HCT116 (cell line): ENCODE results near the gene PGRMC1. TPM values are rescaled to one million over a fixed set of nuclear protein-coding genes. Genes with fewer than 3 reads are reported as not detected.
"Not testable (repeated sequence)": the region's sequence is repeated elsewhere in the genome, so short reads cannot be mapped to it uniquely, and the experiment has no call there.

ENCODE experiments used
- ATAC-seq: fragments of 200-7000 bp; cut with Tn5 transposase; 2 replicates; pipeline ENCODE4 v1.9.1; 2020; ENCODE audit warnings: mild to moderate bottlenecking, moderate library complexity
- BruUV-seq: library from RNA; stranded (reverse); fragments of 400-500 nt; replicated peaks from 2 replicates; lab custom pipeline; 2021; lab: Mats Ljungman, UMichigan
- CTCF ChIA-PET: fragments of 300-600 bp; sonication (Branson Sonifier 250); formaldehyde crosslinking; loops from one replicate; lab custom pipeline; 2021; ENCODE audit warnings: antibody characterized with exemption; lab: Charles Lee
- POLR2A ChIA-PET: fragments of 300-600, 350-600 bp; sonication (Branson Sonifier 250); formaldehyde crosslinking; loops from one replicate; lab custom pipeline; 2021; ENCODE audit warnings: antibody characterized with exemption; lab: Charles Lee
- RAD21 ChIA-PET, 2 experiments: fragments of 300-600 bp; sonication (Branson Sonifier 250); formaldehyde crosslinking; loops; one replicate each; lab custom pipeline; 2023; ENCODE audit warnings: low total read pairs in 2 of 2; ENCODE audit not compliant: uncharacterized antibody in 2 of 2, unreplicated experiment in 2 of 2, low non-redundant PET in 1 of 2; lab: Charles Lee
- DNase-seq: peaks from one replicate; pipeline ENCODE4 v3.0.0-alpha.2; 2010; ENCODE audit warnings: low read depth, low spot score
- H2AFZ ChIP-seq: fragments of 200-600 bp; shearing (Covaris generic), sonication (generic); 2 replicates; pipeline ENCODE4 v1.6.1; 2017; ENCODE audit warnings: low read depth, mixed run types, mixed read lengths, antibody characterized with exemption, low read length; ENCODE audit not compliant: poor library complexity, severe bottlenecking
- H3K27ac ChIP-seq: 2 replicates; pipeline ENCODE4 v1.5.1; 2012; ENCODE audit warnings: low read depth, low read length
- H3K27me3 ChIP-seq: fragments of 200-600 bp; sonication (generic); 2 replicates; pipeline ENCODE4 v1.6.1; 2016; ENCODE audit warnings: mixed run types, low read length, mixed read lengths; ENCODE audit not compliant: insufficient read depth
- H3K36me3 ChIP-seq, 2 experiments: fragments of 200-500 bp in 1 of 2; fragments of 200-600 bp in 1 of 2; sonication (Bioruptor generic) in 1 of 2; sonication (generic) in 1 of 2; 2 replicates each; pipeline versions ENCODE4 v1.5.1 to v1.6.1; 2014 to 2016; ENCODE audit warnings: low read length in 2 of 2, inconsistent platforms in 1 of 2, mixed read lengths in 1 of 2, mixed run types in 1 of 2; ENCODE audit not compliant: insufficient read depth in 2 of 2, control insufficient read depth in 1 of 2
- H3K4me1 ChIP-seq, 2 experiments: fragments of 200-600 bp in 1 of 2; sonication (generic) in 1 of 2; 2 replicates each; pipeline versions ENCODE4 v1.5.1 to v1.6.1; 2012 to 2017; ENCODE audit warnings: low read length in 2 of 2, inconsistent platforms in 1 of 2, mild to moderate bottlenecking in 1 of 2, mixed read lengths in 1 of 2, mixed run types in 1 of 2, moderate library complexity in 1 of 2; ENCODE audit not compliant: insufficient read depth in 2 of 2, control insufficient read depth in 1 of 2
- H3K4me2 ChIP-seq: fragments of 200-600 bp; sonication (generic); 2 replicates; pipeline ENCODE4 v1.6.1; 2017; ENCODE audit warnings: mixed run types, low read length, mixed read lengths
- H3K4me3 ChIP-seq, 2 experiments: fragments of 200-600 bp in 1 of 2; sonication (generic) in 1 of 2; replicated peaks in 1 of 2; 2 replicates each; pipeline ENCODE4 v1.5.1; 2011 to 2016; ENCODE audit warnings: low read length in 2 of 2, control low read depth in 1 of 2, low read depth in 1 of 2, mild to moderate bottlenecking in 1 of 2, mixed read lengths in 1 of 2, mixed run types in 1 of 2
- H3K79me2 ChIP-seq: fragments of 200-600 bp; sonication (generic); 2 replicates; pipeline ENCODE4 v1.6.1; 2017; ENCODE audit warnings: mild to moderate bottlenecking, mixed run types, low read length, moderate library complexity, mixed read lengths; ENCODE audit not compliant: insufficient read depth
- H3K9ac ChIP-seq: fragments of 200-600 bp; sonication (generic); 2 replicates; pipeline ENCODE4 v1.6.1; 2016; ENCODE audit warnings: low read length, mixed read lengths
- H3K9me2 ChIP-seq: fragments of 200-600 bp; sonication (generic), shearing (Covaris generic); 2 replicates; pipeline ENCODE4 v1.6.1; 2017; ENCODE audit warnings: mixed run types, mild to moderate bottlenecking, moderate library complexity; ENCODE audit not compliant: insufficient read depth
- H3K9me3 ChIP-seq, 2 experiments: fragments of 200-500 bp in 1 of 2; fragments of 200-600 bp in 1 of 2; sonication (Bioruptor generic) in 1 of 2; sonication (generic) in 1 of 2; 2 replicates each; pipeline ENCODE4 v1.6.1; 2014 to 2017; ENCODE audit warnings: low read length in 2 of 2, mixed read lengths in 2 of 2, inconsistent platforms in 1 of 2, low read depth in 1 of 2, mild to moderate bottlenecking in 1 of 2, mixed run types in 1 of 2, moderate library complexity in 1 of 2; ENCODE audit not compliant: control insufficient read depth in 1 of 2, insufficient read depth in 1 of 2
- H4K20me1 ChIP-seq: fragments of 200-600 bp; sonication (generic), shearing (Covaris generic); 2 replicates; pipeline ENCODE4 v1.6.1; 2017; ENCODE audit warnings: mixed run types, mild to moderate bottlenecking, moderate library complexity; ENCODE audit not compliant: insufficient read depth
- CBX3 ChIP-seq: IDR thresholded peaks from 2 replicates; pipeline ENCODE4 v1.6.1; 2012; ENCODE audit warnings: low read depth
- CEBPB ChIP-seq: IDR thresholded peaks from 2 replicates; pipeline ENCODE4 v1.6.1; 2012; ENCODE audit warnings: low read depth
- EGR1 ChIP-seq: IDR thresholded peaks from 2 replicates; pipeline ENCODE4 v1.6.1; 2012; ENCODE audit warnings: low read depth
- ELF1 ChIP-seq: IDR thresholded peaks from 2 replicates; pipeline ENCODE4 v1.6.1; 2012; ENCODE audit warnings: low read depth, borderline replicate concordance
- EZH2 ChIP-seq: fragments of 200-600 bp; sonication (generic); IDR thresholded peaks from 2 replicates; pipeline ENCODE4 v1.6.1; 2017; ENCODE audit warnings: antibody characterized with exemption, mixed run types
- EZH2phosphoT487 ChIP-seq: fragments of 200-600 bp; IDR thresholded peaks from 2 replicates; pipeline ENCODE4 v1.6.1; 2018; ENCODE audit warnings: antibody characterized with exemption, borderline replicate concordance
- FOSL1 ChIP-seq: IDR thresholded peaks from 2 replicates; pipeline ENCODE4 v1.6.1; 2012; ENCODE audit warnings: low read depth
- MAX ChIP-seq: IDR thresholded peaks from 2 replicates; pipeline ENCODE4 v1.6.1; 2012
- POLR2AphosphoS5 ChIP-seq: IDR thresholded peaks from 2 replicates; pipeline ENCODE4 v1.6.1; 2011; ENCODE audit warnings: mild to moderate bottlenecking, low read depth, low read length, moderate library complexity
- SIN3A ChIP-seq: IDR thresholded peaks from 2 replicates; pipeline ENCODE4 v1.6.1; 2012; ENCODE audit warnings: low read depth
- SP1 ChIP-seq: IDR thresholded peaks from 2 replicates; pipeline ENCODE4 v1.6.1; 2012; ENCODE audit warnings: low read depth
- ZFX ChIP-seq: fragments of 450-650 bp; IDR thresholded peaks from 2 replicates; pipeline ENCODE4 v1.6.1; 2017
- ZNF274 ChIP-seq: fragments of 200-500 bp; sonication (Bioruptor generic); IDR thresholded peaks from 2 replicates; pipeline ENCODE4 v1.6.1; 2014; ENCODE audit warnings: mild to moderate bottlenecking, low read depth, low read length, inconsistent platforms
- intact Hi-C: fragments of 100-400 bp; cut with micrococcal nuclease; formaldehyde crosslinking; loops from 2 replicates; pipeline ENCODE4 v1.10.0; 2022
- total RNA-seq: library from RNA; stranded (reverse); gene quantifications from one replicate; pipeline ENCODE4 v1.2.1, GENCODE V29; 2021; ENCODE audit not compliant: unreplicated experiment
- TF ChIP-seq, protein P1 (sequence below), 3 experiments: fragments of 200-600 bp in 1 of 3; sonication (generic) in 1 of 3; IDR thresholded peaks in 2 of 3; conservative IDR thresholded peaks in 1 of 3; 2 replicates each; pipeline ENCODE4 v1.5.1; 2012 to 2017; ENCODE audit warnings: low read depth in 2 of 3, low read length in 2 of 3, antibody characterized with exemption in 1 of 3, borderline replicate concordance in 1 of 3, control low read depth in 1 of 3, mild to moderate bottlenecking in 1 of 3, mixed read lengths in 1 of 3, mixed run types in 1 of 3, moderate library complexity in 1 of 3; ENCODE audit not compliant: insufficient read depth in 1 of 3

The PGRMC1 gene
- total RNA-seq, 1 experiment from 2014 or later, result 81.6 TPM

DNA sequence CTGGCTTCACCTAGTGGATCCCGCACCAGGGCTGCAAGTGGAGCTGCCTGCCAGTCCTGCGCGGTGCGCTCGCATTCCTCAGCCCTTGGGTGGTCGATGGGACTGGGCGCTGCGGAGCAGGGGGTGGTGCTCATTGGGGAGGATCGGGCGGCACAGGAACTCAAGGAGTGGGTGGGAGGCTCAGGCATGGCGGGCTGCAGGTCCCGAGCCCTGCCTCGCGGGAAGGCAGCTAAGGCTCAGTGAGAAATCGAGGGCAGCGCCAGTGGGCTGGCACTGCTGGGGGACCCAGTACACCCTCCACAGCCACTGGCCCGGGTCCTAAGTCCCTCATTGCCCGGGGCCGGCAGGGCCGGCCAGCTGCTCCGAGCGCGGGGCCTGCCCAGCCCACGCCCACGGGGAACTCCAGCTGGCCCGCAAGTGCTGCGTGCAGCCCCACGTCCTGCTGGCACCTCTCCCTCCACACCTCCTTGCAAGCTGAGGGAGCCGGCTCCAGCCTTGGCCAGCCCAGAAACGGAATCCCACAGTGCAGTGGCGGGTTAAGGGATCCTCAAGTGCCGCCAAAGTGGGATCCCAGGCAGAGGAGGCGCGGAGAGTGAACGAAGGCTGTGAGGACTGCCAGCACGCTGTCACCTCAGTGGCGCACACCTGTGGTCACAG, 27.6 kb upstream of the PGRMC1 start:
- CTCF ChIA-PET, result no interaction called here
- no peaks in the 10 kb centered on the region for H3K27me3 ChIP-seq
- H3K4me1 ChIP-seq, result no peaks in the 10 kb centered on the region
- H3K79me2 ChIP-seq, result no peaks in the 10 kb centered on the region
- no peak overlapping the region for H3K4me2 ChIP-seq
- RAD21 ChIA-PET, result no interaction called here
- H3K27ac ChIP-seq, result no peak overlapping the region
- no peak for TF ChIP-seq EGR1
- no peak for TF ChIP-seq POLR2AphosphoS5
- TF ChIP-seq ELF1, result no peak
- TF ChIP-seq SIN3A, result no peak
- TF ChIP-seq CBX3, result no peak
- TF ChIP-seq ZNF274, result no peak
- no peak for TF ChIP-seq MAX
- no peak for TF ChIP-seq FOSL1
- no peak for TF ChIP-seq SP1
- no peak for TF ChIP-seq EZH2phosphoT487
- TF ChIP-seq EZH2, result no peak
- TF ChIP-seq CEBPB, result no peak
- TF ChIP-seq, protein P1, sequence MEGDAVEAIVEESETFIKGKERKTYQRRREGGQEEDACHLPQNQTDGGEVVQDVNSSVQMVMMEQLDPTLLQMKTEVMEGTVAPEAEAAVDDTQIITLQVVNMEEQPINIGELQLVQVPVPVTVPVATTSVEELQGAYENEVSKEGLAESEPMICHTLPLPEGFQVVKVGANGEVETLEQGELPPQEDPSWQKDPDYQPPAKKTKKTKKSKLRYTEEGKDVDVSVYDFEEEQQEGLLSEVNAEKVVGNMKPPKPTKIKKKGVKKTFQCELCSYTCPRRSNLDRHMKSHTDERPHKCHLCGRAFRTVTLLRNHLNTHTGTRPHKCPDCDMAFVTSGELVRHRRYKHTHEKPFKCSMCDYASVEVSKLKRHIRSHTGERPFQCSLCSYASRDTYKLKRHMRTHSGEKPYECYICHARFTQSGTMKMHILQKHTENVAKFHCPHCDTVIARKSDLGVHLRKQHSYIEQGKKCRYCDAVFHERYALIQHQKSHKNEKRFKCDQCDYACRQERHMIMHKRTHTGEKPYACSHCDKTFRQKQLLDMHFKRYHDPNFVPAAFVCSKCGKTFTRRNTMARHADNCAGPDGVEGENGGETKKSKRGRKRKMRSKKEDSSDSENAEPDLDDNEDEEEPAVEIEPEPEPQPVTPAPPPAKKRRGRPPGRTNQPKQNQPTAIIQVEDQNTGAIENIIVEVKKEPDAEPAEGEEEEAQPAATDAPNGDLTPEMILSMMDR (IDR thresholded peaks at IDR 0.05 in 2 of 3, conservative IDR thresholded peaks at IDR 0.05 in 1 of 3; ENCODE audit: borderline replicate concordance in 1 of 3, insufficient read depth in 1 of 3, low read depth in 2 of 3, low read length in 2 of 3), result no peak
- TF ChIP-seq ZFX, result no peak
- no TSS peak for BruUV-seq
- POLR2A ChIA-PET, result no interaction called here
- no peak overlapping the region for H3K4me3 ChIP-seq
- H3K9me3 ChIP-seq, result no peaks in the 10 kb centered on the region
- H3K9ac ChIP-seq, result no peak overlapping the region
- no peak overlapping the region for H2AFZ ChIP-seq
- no peaks in the 10 kb centered on the region for H3K36me3 ChIP-seq
- ATAC-seq (no peak), DNase-seq (no peak)
- no peaks in the 10 kb centered on the region for H3K9me2 ChIP-seq
- intact Hi-C loops, result no loop called here
- no peaks in the 10 kb centered on the region for H4K20me1 ChIP-seq

DNA sequence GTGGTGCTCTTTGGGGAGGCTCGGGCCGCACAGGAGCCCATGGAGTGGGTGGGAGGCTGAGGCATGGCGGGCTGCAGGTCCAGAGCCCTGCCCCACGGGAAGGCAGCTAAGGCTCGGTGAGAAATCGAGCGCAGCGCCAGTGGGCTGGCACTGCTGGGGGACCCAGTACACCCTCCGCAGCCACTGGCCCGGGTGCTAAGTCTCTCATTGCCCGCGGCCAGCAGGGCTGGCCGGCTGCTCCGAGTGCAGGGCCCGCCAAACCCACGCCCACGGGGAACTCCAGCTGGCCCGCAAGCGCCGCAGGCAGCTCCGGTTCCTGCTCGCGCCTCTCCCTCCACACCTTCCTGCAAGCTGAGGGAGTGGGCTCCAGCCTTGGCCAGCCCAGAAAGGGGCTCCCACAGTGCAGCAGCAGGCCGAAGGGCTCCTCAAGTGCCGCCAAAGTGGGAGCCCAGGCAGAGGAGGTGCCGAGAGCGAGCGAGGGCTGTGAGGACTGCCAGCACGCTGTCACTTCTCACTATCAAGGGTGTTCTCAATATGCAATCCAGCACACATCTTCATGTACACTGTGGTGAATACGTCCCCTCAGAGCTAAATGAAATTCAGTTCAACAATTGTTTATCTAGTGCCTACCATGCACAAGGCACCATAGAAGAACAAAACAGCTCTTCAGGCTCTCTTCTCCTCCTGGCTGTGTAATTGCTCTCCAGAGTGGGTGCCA, 25.0 kb upstream of the PGRMC1 start:
- intact Hi-C loops, H3K9me3 ChIP-seq, H3K4me2 ChIP-seq, POLR2A ChIA-PET, BruUV-seq, H3K4me1 ChIP-seq, H3K27me3 ChIP-seq, H3K36me3 ChIP-seq, RAD21 ChIA-PET, ATAC-seq, H2AFZ ChIP-seq, H3K9ac ChIP-seq, H3K4me3 ChIP-seq, H3K9me2 ChIP-seq, CTCF ChIA-PET, H4K20me1 ChIP-seq, H3K79me2 ChIP-seq, H3K27ac ChIP-seq, DNase-seq: not testable (repeated sequence)
